Left renal cortex interstitium (tissue), 4 donors: Measurements from ENCODE around the gene CNOT4. TPM values are rescaled to one million over a fixed set of nuclear protein-coding genes. Genes with fewer than 3 reads are reported as not detected.
"Not testable (repeated sequence)": the region's sequence is repeated elsewhere in the genome, so short reads cannot be mapped to it uniquely, and the experiment has no call there.

Source experiments
- DNase-seq, 4 donors: peaks; one replicate each; pipeline ENCODE4 v3.0.0-alpha.2; 2013; ENCODE audit warnings: low read depth in 4 of 4, low spot score in 2 of 4, missing footprints in 1 of 4
- polyA plus RNA-seq, 4 donors: library from polyadenylated mRNA; unstranded; fragments of 120-200 nt; gene quantifications; one replicate each; pipeline ENCODE4 v1.2.1, GENCODE V29; 2013; ENCODE audit not compliant: insufficient read length in 4 of 4

CNOT4 gene
- polyA plus RNA-seq, 4 donors: 29.2 to 35.7 (median 33.9) TPM

DNA sequence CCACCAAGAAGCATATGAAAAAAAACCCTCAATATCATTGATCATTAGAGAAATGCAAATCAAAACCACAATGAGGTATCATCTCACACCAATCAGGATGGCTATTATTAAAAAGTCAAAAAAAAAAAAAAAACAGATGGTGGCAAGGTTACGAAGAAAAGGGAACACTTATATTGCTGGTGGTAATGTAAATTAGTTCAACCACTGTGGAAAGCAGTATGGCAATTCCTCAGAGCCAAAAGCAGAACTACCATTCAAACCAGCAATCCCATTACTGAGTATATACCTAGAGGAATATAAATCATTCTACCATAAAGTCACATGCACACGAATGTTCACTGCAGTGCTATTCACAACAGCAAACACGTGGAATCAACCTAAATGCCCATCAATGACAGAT, 46.0 kb downstream of the CNOT4 start:
- no peak for DNase-seq

DNA sequence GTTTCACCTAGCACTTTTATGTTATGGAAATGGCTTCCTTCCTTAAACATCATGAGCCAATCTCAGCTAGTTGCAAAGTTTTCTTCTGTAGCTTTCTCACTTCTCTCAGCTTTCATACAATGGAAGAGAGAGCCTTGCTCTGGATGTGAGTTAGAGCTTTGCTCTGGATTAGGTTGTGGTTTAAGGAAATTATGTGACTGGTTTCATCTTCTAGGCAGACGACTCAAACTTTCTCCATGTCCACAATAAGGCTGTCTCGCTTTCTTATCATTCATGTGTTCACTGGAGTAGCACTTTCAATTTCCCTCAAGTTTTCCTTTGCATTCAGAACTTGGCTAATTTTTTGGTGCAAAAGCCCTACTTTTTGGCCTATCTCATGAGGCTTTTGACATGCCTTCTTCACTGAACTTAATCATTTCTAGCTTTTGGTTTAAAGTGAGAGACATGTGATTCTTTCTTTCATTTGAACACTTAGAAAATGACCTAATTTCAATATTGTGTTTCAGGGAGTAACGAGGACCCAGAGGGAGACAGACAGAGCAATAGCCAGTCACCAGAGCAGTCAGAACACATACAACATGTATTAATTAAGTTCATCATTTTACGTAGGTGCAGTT, 49.8 kb downstream of the CNOT4 start:
- DNase-seq: no peak

DNA sequence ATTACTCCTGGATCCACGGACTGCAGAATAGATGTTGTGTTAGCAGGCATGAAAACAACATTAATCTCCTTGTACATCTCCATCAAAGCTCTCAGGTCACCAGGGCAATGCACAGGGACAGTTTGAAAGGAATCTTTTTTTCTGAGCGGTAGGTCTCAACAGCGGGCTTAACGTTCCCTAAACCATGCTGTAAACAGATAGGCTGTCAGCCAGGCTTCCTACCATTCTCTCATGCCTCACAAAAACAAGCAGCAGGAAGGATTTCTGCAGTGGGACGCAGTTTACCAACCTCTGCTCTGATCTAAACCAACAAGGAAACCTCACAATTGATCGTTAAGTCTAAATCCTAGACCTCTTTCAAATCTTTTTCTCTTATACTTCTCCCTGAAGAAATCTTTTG, 50.8 kb downstream of the CNOT4 start:
- DNase-seq: no peak

DNA sequence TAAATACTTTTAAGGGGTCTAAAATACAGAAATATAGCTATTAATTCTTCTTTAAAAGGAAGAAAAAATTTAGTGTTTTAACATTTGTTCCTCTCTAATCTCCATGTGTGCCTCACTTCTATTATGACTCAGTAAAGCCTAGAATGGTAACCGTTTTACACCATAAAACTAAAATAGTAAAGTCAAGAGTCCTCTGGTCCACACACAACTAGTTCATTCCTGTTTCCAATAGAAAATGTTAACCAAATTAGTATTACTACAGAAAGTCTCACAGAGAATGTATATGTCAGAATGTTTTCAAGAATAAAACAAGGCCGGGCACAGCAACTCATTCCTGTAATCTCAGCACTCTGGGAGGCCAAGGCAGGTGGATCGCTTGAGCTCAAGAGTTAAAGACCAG, 55.8 kb downstream of the CNOT4 start:
- no peak for DNase-seq

DNA sequence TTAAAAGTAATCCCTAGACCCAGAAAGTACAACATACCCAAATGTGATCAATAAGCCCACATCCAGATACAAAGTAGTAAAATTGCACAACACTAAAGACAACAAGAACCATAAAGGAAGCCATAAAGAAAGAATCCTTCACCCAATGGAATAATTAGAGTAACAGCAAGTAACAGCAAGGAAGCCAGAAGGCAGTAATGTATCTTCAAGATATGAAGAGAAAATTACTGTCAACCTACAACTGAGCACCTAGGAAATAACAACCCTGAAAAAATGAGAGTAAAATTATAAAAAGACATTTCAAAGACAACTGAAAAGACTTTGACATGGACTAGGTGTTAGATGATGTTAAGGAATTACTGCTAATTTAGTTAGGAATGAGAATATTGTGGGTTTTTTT, 60.5 kb downstream of the CNOT4 start:
- DNase-seq: no peak

DNA sequence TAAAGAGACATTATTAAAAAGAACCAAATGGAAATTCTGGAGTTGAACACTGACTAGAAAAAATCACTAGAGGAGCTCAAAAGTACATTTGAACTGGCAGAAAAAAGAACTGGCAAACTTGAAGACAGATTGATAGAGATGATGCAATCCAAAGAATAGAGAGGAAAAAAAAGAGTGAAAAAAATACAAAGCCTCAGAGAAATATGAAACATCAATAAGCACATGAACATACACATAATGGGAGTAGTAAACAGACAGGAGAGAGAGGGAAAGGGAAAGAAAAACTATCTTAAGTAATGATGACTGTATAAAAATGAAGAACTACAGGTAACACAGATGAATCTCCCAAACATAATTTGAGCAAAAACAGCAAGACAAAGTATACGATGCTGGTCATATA, 61.1 kb downstream of the CNOT4 start:
- DNase-seq: no peak

DNA sequence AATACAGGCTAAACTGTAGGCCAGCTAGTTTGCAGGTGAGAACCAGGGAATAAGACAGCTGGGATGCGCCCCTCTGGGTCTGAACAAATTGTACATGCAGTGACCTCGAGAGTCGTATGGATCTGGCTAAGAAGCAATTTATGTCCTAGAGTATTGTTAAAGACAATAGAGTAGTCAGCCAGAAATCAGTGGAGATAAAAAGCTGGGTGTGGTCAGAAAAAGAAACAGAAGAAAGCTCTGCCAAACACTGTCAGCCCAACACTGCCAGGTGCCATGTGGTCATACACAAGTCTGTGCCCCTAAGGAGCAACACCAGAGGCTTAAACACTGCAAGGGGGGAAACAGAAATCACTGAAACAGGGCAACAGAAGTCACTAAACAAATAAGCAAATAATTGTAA, 62.2 kb downstream of the CNOT4 start:
- DNase-seq: no peak

DNA sequence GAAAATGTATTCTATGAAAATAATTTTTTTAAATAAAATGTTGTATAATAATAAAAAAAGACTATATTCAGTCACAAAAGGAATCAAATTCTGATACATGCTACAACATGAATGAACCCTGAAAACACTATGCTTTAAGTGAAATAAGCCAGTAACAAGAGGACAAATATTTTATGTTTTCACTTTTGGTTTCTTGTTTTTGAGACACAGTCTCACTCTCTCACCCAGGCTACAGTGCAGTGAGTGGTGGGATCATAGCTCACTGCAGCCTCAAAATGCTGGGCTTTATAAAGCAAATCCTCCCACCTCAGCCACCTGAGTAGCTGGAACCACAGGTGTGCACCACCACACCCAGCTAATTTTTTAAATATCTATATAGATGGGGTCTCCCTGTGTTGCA, 64.2 kb downstream of the CNOT4 start:
- no peak for DNase-seq

DNA sequence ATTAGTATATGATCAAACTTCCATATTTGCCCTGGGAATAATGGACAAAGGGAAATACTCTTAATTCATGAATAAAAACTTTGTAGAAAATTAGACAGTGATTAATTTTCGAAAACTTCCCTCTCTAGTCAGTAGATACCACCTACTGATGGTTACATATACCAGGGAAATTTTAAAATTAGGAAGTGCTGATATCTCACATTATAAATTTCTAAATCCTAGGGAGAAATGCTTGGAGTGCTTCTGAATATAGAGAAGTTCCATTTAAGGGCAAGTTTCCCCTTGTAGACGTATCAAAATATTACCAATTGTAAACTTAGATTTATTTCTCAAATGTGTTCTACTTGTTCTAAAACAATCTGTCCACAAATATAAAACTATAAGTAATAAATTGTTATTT, 64.6 kb downstream of the CNOT4 start:
- DNase-seq: not testable (repeated sequence)

DNA sequence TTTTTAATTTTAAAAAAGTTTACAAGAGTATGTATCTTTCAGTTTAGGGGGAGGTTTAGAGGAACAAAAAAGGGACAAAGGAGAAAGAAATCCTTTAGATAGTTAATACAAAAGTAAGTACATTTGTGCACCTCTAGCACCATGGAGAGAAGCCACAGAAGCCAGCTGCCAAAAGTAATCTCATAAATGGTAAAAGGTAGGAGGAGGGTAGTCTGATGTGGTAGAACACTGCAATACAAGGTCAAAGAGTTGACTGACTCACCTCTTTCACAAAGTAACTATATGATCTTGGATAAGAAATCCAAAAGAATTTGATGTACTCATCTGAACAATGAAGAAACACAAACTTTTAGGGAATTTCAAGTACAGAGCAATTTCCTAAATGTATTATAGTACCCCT, 68.1 kb downstream of the CNOT4 start:
- no peak for DNase-seq

DNA sequence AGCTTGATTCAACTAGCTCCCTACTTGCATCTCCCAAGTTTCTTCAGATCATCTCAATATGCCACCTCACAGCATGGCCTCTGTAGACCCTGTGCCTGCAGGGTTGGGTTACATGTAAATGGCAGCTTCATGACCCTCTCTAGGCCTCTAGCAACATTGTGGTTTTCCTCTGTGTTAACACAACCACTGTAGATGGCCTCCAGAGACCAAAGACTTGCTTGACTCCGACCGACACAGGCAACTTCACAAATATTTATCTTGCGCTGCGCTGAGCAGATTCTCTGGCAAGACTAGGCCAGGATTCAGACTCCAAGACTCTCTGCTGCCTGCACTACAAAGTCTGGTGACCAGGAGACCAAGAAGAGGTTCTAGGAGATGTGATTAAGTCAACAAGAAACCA, 75.9 kb downstream of the CNOT4 start:
- no peak for DNase-seq

DNA sequence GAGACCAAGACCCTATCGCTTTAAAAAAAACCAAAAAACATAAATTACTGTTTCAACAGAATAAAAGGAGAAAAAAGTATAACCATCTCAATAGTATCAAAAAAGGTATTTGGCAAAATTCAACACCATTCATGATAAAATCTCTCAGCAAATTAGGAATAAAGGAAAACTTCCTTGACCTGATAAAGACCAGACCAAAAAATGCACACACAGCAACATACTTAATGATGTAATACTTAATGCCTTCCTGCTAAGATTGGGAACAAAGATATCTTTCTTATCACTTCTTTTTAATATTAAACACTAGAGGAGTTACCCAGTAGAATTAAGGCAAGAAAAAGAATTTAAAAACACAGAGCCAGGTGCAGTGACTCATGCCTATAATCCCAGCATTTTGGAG, 79.3 kb downstream of the CNOT4 start:
- no peak for DNase-seq

DNA sequence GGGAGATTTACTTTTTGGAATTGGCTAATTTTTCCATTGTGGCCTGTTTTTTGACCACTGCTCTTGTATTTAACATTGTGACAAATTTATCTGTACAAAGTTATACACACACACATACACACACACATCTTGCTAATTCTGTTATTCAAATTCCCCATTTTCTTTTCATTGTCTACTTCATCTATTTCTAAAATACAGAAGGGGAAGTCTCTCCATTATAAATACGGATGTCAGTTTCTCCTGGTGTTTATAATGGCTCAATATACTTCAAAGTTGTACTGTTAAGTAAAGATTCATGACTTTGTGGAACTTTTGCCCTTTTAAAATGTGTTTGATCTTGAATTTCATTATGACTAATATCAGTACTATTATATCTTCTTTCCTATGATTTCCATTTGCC, 81.0 kb downstream of the CNOT4 start:
- DNase-seq: no peak

DNA sequence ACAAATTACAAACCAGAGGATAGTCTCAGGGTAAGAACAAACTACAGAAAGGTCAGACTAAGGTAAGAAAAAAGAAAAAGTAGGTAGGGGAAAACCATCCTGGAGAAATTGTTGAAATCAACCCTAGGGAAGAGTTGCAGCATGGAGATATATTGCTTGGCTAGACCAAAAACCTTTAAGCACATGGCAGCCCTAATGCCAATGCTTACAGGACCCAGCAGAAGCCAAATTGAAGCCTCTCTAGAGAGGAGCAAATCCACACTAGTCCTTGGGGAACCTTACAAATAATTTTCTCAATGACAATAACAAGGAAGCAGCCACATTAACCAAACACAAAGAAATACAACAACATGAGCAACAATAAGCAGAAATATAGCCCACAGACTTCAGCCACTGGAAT, 81.9 kb downstream of the CNOT4 start:
- no peak for DNase-seq

DNA sequence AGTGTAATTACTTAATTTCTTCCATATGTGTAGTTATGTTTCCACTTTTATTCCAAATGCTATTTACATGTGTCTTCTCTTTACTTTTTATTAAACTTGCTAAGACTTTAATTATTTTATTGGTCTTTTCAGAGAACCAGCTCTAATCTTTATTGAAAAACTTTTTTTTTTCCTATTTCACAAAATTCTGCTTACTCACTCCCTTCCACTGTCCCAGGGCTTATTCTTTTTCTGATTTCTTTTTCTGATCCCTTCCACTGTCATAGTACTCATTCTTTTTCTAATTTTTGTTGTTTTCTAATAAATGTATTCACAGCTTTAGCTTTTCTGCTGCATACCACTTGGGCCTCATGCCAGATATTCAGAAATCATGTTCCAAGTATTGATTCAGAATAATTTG, 82.7 kb downstream of the CNOT4 start:
- DNase-seq: no peak

DNA sequence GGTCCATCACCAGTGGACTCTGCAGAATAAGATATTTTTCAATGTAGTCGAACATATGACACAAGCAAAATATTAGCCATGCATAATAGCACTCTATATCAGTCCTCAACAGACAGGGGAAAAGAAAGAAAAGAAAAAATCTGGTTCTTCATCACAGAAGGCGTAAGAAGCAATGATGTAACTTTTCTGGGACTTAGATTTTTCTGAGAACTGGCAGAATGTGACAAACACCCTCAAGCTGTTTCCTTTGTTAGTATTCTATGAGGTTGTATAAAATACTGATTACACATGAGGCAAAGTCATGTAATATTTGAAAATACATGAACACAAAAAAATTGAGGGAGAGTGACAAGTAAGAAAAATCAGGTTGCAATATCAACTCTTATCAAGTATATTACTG, 84.9 kb downstream of the CNOT4 start:
- no peak for DNase-seq

DNA sequence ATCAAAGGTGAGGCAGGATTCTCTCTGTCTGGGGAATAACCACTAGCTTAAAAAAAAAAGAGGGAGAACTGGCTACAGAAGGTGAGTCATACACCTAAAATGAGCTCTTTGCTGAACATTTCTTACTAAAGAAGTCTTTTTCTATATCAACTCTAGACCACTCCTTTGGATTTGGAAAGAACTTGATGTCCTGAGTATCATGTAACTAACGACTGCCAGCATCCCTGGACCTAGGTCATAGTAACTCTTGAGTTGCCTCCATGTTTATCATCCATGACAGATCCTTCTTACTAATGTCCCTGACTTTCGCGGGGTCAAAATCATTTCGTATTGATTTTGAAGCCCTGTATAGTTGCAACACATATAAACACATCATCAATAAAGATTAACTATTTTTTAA, 89.1 kb downstream of the CNOT4 start:
- no peak for DNase-seq

DNA sequence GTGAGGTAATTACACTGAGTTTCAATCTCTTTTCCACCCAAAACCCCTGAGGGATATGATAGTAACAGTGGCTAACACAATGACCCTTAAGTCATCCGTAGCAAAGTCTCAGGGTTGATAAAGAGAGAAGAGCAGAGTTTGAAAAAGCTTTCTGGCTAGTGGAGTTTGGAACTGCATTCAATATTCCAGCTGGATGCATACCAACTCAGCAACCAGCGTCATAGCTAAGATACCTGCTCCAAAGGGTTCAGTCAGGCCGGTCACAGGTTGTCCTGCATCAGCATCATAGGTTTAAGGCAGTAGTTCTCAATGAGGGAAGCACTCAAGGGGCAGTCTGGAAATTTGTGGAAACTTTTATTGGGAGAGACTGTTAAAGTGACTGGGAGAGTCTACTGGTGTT, 93.5 kb downstream of the CNOT4 start:
- no peak for DNase-seq

DNA sequence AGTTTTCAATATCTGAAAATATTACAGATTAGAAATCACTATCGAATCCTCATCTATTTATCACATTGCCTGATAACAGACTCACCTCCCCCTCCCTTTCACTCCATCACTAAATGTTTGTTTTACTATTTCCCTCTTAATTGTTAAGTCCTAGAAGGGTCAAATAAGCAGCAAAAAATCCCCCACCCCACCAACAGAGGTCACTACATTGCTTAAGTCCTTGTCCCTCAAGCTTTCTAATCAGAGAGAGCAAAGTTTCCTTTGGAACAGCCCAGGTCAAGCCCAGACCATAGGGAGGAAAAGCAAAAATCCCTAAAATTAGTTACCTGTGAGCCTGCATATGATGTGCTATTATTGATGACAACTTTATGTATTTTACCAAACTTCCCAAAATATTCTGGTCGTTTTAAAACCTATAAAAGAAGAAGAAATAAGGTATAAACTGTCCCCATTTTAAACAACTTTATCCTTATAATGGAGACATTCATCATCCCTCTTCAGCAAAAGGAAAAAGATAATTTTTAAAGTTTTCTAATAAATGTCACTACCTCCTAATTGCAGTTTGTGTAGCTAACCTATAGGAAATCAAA, 95.0 kb downstream of the CNOT4 start:
- peak in 1 of 4 donors; percentile 10 for DNase-seq

DNA sequence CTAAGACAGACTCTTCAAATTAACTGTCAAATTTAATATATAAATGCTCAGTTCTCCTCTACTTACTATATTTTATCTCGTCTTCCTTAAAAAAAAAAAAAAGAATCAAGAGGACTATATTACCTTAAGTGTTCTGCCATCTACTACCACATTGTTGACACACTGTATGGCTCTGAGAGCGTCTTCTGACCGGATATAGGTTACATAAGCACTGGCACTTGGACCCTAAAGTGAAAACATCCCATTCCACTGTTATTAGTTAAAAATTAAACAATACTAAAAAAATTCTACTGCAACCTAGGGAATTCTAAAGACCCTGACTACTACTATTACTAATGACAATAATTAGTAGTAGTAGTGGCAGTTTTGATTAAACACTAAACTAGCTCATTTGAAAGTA, 95.7 kb downstream of the CNOT4 start:
- no peak for DNase-seq

DNA sequence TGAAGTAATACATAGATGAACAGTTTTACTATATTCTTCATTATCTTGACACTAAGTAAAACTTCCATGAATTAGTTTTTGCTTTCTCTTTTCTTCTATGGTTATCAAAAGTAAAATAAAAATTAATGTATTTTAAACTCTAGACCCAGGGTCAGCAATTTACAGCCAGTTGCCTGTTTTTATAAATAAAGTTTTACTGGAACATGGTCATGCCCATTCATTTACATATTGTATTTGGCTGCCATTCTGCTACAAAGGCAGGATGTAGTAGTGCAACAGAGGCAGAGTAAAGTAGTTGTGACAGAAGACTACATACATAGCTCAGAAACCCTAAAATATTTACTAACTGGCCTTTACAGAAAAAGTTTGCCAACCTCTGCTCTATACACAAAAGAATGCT, 98.8 kb downstream of the CNOT4 start:
- DNase-seq: no peak

DNA sequence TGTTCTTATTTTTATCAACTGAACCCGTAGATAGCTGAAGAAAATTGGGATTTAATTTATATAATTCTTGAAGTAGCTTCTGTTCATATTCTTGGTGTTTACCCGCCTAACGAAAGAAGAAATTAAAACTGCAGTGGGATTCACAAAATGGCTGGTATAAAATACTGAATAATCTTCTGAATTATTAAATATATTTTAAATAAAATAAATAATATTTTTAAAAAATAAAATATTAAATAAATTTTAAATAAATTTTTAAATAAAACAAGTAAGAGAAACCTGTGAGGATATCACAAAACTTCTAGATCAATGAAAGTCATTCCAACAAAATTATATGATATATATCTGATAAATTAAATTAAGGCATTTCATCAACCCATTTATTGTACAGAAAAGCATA, 99.4 kb downstream of the CNOT4 start:
- DNase-seq: no peak
